Ovary (tissue), 9 donors: Measurements from ENCODE around the gene KCNK5. TPM values are rescaled to one million over a fixed set of nuclear protein-coding genes. Genes with fewer than 3 reads are reported as not detected.

Source experiments
- DNase-seq, 5 donors: peaks; one replicate each; pipeline ENCODE4 v3.0.0-alpha.2; 2019 to 2020
- H3K27ac ChIP-seq, 2 donors: fragments of 200-600 bp; one replicate each; pipeline versions ENCODE4 v1.5.1 to v1.8.0; 2019 to 2022
- H3K27me3 ChIP-seq: fragments of 200-600 bp; one replicate; pipeline ENCODE4 v1.8.0; 2022
- H3K36me3 ChIP-seq: fragments of 200-600 bp; sonication (generic); one replicate; pipeline ENCODE4 v1.5.1; 2019
- H3K4me1 ChIP-seq: one replicate; pipeline ENCODE4 v1.8.1; 2013; ENCODE audit warnings: mild to moderate bottlenecking, moderate library complexity; ENCODE audit not compliant: insufficient read depth
- H3K4me3 ChIP-seq: fragments of 200-600 bp; sonication (generic); one replicate; pipeline ENCODE4 v1.5.1; 2017
- H3K9me3 ChIP-seq, 2 donors: fragments of 200-600 bp in 1 of 2; sonication (generic) in 1 of 2; one replicate each; pipeline versions ENCODE4 v1.5.1 to v1.8.1; 2013 to 2019; ENCODE audit warnings: mild to moderate bottlenecking in 1 of 2, moderate library complexity in 1 of 2
- EP300 ChIP-seq: sonication (generic); formaldehyde crosslinking; IDR thresholded peaks from one replicate; pipeline ENCODE4 v1.6.1; 2017; ENCODE audit warnings: antibody characterized with exemption
- POLR2A ChIP-seq: fragments of 450-650 bp; IDR thresholded peaks from one replicate; pipeline ENCODE4 v1.6.1; 2017; ENCODE audit warnings: antibody characterized with exemption, mild to moderate bottlenecking, moderate library complexity
- WGBS, 3 donors: extraction: QIAGEN DNeasy Blood & Tissue Kit in 1 of 3; methylation state at CpG; one replicate each; pipeline versions ENCODE4 v1.1.5 to v1.1.7; 2013 to 2017; 5-methylcytosine and 5-hydroxymethylcytosine counted together
- intact Hi-C, 4 donors: fragments of 100-400 bp; cut with DNase I; formaldehyde crosslinking; loops; one replicate each; pipeline versions ENCODE4 v1.11.0 to v1.15.1; 2022 to 2023
- polyA plus RNA-seq, 2 donors: library from polyadenylated mRNA; stranded (reverse); fragments of 200-250 nt in 1 of 2; fragments of 350-450 nt in 1 of 2; fragmentation: Illumina TruSeq in 1 of 2; extraction: RNeasy Lipid Tissue Mini Kit (QIAGEN cat#74804) in 1 of 2; gene quantifications; one replicate each; pipeline ENCODE4 v1.2.3, GENCODE V29; 2013 to 2014
- total RNA-seq, 7 donors: library from RNA; depleted of rRNA in 2 of 7; stranded (reverse); fragments of >200 nt in 2 of 7; fragmentation: NEBNext Ultra II Directional in 3 of 7; extraction: Animal tissue kit (Norgen Biotek cat#: 25700) in 3 of 7; gene quantifications; one replicate each; pipeline versions ENCODE4 v1.1.0 to v1.2.4, GENCODE V29; 2016 to 2023
- TF ChIP-seq, protein P1 (sequence below), 3 donors: fragments of 450-650 bp in 2 of 3; fragments of 200-600 bp in 1 of 3; IDR thresholded peaks; one replicate each; pipeline versions ENCODE4 v1.5.1 to v1.8.0; 2016 to 2022; ENCODE audit warnings: antibody characterized with exemption in 3 of 3, mild to moderate bottlenecking in 1 of 3
- donor health status: DM: no; HTN: no; CAD: no; lungs with moderate emphysema.
- donor health status: DM: no; HTN: no; CAD: no.
- donor health status: Bipolar disorder and iron deficiency.
- donor health status: DM: yes; HTN: yes; CAD: no.
- donor health status: DM: no; HTN: no; CAD: no.
- donor health status: DM: yes; HTN: yes; CAD: no.

KCNK5 gene
- total and polyA plus RNA-seq, 9 donors = 1.9 to 15.2 (median 7.9) TPM

DNA sequence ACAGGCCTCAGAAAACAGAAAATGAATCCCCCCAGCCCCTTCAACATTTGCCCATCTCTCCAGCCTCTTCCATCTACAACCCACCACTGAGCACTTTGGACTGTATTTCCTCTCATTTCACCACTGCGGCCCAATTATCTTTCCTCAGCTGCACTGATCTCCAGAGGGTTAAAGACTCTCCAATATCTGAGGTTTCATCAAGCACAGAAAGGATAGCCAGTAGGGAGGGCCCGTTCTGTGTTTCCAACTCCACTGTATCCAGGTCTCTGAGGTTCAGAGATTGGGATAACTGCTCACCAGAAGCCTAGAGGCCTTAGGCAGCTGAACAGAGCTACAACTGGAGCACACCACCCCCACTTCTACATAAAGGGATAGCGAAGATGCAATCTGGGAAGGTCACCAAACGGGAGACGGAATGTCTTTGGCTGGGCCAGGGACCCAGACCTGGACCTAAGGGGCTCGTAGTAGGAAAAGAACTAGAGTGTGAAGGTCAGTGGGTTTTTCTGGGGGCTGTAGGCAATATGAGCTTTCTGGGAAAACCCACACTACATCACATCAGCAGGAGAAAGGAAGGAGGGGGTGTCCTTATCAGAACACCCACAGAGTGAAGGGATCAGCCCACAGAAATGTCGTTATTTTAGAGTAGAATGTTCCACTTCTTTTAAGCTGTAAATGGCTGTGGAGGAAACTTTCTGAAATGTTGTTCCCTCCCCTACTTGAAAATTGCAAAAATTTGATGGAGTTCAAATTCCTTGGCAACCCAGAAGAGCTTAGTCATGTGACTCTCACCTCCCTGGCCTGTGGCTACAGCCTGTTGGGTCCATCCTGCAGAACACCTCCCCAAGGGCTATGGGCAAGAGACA, 7.3 kb downstream of the KCNK5 start:
- Histone ChIP-seq H3K27ac (no peak overlapping the region), H3K4me1 (peaks cover 36% of the 10 kb centered on the region), H3K4me3 (no peak overlapping the region), H3K27me3 (no peaks in the 10 kb centered on the region), H3K9me3 (no peaks in the 10 kb centered on the region), H3K36me3 (no peaks in the 10 kb centered on the region)
- DNase-seq = no peak
- TF ChIP-seq EP300 (no peak), POLR2A (no peak)
- TF ChIP-seq, protein P1, sequence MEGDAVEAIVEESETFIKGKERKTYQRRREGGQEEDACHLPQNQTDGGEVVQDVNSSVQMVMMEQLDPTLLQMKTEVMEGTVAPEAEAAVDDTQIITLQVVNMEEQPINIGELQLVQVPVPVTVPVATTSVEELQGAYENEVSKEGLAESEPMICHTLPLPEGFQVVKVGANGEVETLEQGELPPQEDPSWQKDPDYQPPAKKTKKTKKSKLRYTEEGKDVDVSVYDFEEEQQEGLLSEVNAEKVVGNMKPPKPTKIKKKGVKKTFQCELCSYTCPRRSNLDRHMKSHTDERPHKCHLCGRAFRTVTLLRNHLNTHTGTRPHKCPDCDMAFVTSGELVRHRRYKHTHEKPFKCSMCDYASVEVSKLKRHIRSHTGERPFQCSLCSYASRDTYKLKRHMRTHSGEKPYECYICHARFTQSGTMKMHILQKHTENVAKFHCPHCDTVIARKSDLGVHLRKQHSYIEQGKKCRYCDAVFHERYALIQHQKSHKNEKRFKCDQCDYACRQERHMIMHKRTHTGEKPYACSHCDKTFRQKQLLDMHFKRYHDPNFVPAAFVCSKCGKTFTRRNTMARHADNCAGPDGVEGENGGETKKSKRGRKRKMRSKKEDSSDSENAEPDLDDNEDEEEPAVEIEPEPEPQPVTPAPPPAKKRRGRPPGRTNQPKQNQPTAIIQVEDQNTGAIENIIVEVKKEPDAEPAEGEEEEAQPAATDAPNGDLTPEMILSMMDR (IDR thresholded peaks at IDR 0.05) = no peak
- intact Hi-C loops = no loop called here
- 35 to 48% (median 35%) methylated on average over 7 of the region's 7 CpGs for WGBS, 3 donors

DNA sequence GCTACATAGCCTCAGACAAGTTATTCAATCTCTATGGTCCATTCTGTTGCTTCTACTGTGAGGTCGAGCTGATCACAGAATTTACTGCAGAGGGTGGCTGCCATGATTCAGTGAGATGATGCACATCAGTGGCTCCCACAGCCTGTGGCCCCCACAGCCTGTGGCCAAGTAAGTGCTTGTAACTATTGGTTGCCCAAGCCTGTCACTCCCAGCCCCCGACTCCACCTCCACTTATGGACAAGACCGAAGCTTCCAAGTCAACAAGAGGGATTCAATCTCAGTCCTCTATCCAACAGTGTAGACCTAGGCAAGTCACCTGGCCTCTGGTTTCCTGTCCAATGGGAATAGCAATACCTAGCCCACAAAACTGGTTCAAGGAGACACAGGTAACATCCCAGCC, 8.2 kb downstream of the KCNK5 start:
- intact Hi-C loops = no loop called here
- Histone ChIP-seq H3K27me3 (no peaks in the 10 kb centered on the region), H3K4me1 (peaks cover 35% of the 10 kb centered on the region), H3K4me3 (no peak overlapping the region), H3K27ac (no peak overlapping the region), H3K36me3 (no peaks in the 10 kb centered on the region), H3K9me3 (no peaks in the 10 kb centered on the region)
- TF ChIP-seq POLR2A (no peak), EP300 (no peak)
- TF ChIP-seq, protein P1 (IDR thresholded peaks at IDR 0.05) = no peak
- DNase-seq = no peak
- 87 to 98% (median 94%) methylated on average over 3 of the region's 3 CpGs for whole genome bisulfite sequencing, 3 donors

GRCh38 chr6:39218868-39219567, 10.3 kb downstream of the KCNK5 start:
- Histone ChIP-seq H3K4me3 (no peak overlapping the region), H3K36me3 (no peaks in the 10 kb centered on the region), H3K4me1 (peaks cover 29% of the 10 kb centered on the region), H3K27ac (no peak overlapping the region), H3K27me3 (no peaks in the 10 kb centered on the region), H3K9me3 (no peaks in the 10 kb centered on the region)
- whole genome bisulfite sequencing, 3 donors = 20 to 38% (median 29%) methylated on average over 5 of the region's 5 CpGs
- intact Hi-C loops = loop anchor here in 1 of 4 donors (10.0 kb wide), 1 partner anchor 114 kb away; no protein-coding TSS in a partner anchor
- DNase-seq = no peak
- TF ChIP-seq, protein P1 (IDR thresholded peaks at IDR 0.05) = no peak
- no peak for TF ChIP-seq POLR2A
- no peak for TF ChIP-seq EP300

DNA sequence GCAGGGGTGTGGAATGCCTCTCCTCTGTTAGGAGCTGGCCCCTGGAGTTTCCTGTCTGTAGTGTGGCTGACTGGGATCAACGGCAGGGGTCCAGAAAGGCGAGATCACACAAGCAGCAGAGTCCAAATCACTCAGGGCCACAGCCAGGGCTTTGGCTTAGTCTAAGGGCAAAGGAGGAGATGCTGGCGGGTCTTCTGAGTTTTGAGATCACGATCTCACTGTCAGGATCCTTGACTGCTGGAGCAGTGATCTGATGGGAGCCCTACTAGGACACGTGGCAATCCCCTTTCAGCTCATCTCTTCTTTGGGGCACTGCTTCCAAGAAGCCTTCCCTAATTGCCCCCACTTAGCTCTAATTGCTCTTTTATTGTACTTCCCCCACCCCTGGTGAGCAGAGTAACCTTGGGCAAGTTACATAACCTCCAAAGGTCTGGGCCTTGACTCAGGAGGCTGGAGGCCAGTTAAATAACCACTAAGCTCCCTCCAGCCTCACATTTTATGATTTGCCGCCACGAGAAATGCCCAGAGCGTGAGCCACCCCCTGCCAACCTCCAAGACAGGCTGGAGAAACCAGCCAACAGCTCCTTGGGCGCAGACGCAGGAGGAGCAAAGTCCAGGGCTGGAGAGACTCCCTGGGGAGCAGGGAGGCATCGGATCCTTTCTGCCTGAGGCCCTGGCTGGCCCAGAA, 12.0 kb downstream of the KCNK5 start:
- DNase-seq = no peak
- TF ChIP-seq POLR2A (no peak), EP300 (no peak)
- TF ChIP-seq, protein P1 (IDR thresholded peaks at IDR 0.05) = no peak
- no peaks in the 10 kb centered on the region for H3K27me3 ChIP-seq
- intact Hi-C loops = loop anchor here in 1 of 4 donors (10.0 kb wide), 1 partner anchor 113 kb away; no protein-coding TSS in a partner anchor
- no peak overlapping the region for H3K27ac ChIP-seq
- no peak overlapping the region for H3K4me3 ChIP-seq
- H3K9me3 ChIP-seq = no peaks in the 10 kb centered on the region
- H3K4me1 ChIP-seq = peaks cover 24% of the 10 kb centered on the region
- H3K36me3 ChIP-seq = no peaks in the 10 kb centered on the region
- WGBS, 3 donors = 59 to 66% (median 62%) methylated on average over 11 of the region's 11 CpGs
